Measurements from ENCODE around the gene TPBG. TPM values are rescaled to one million over a fixed set of nuclear protein-coding genes. Genes with fewer than 3 reads are reported as not detected.
"Not testable (repeated sequence)": the region's sequence is repeated elsewhere in the genome, so short reads cannot be mapped to it uniquely, and the experiment has no call there.

The TPBG gene
- total and polyA plus RNA-seq, 2 donors: 5.3 to 21.8 TPM

GRCh38 chr6:82385961-82386360 is 22.3 kb downstream of the TPBG start:
- H3K36me3 ChIP-seq (ENCODE audit: control insufficient read depth in 2 of 2, insufficient read depth in 2 of 2, low read length in 1 of 2): no peaks in the 10 kb centered on the region
- no peak overlapping the region for H3K27ac ChIP-seq (ENCODE audit: low read depth in 1 of 2, low read length in 1 of 2)
- H3K4me1 ChIP-seq (ENCODE audit: control insufficient read depth in 2 of 2, insufficient read depth in 2 of 2, low read length in 2 of 2): no peaks in the 10 kb centered on the region
- no peak for DNase-seq (ENCODE audit: low read depth in 6 of 9, low spot score in 9 of 9)
- no peaks in the 10 kb centered on the region for H3K27me3 ChIP-seq (ENCODE audit: control insufficient read depth in 2 of 2, insufficient read depth in 1 of 2, low read length in 1 of 2)
- 84% methylated on average over 2 of the region's 2 CpGs for WGBS
- H3K4me3 ChIP-seq (ENCODE audit: low read length in 2 of 2): no peak overlapping the region
- no peaks in the 10 kb centered on the region for H3K9me3 ChIP-seq (ENCODE audit: control insufficient read depth in 2 of 2, insufficient read depth in 1 of 2, low read length in 1 of 2)

- 92% methylated on average over 15 of the region's 15 CpGs for WGBS
- not testable (repeated sequence) for H3K9me3 ChIP-seq (ENCODE audit: control insufficient read depth in 2 of 2, insufficient read depth in 1 of 2, low read length in 1 of 2); H3K4me3 ChIP-seq (ENCODE audit: low read length in 2 of 2); H3K27me3 ChIP-seq (ENCODE audit: control insufficient read depth in 2 of 2, insufficient read depth in 1 of 2, low read length in 1 of 2); H3K27ac ChIP-seq (ENCODE audit: low read depth in 1 of 2, low read length in 1 of 2); H3K4me1 ChIP-seq (ENCODE audit: control insufficient read depth in 2 of 2, insufficient read depth in 2 of 2, low read length in 2 of 2); H3K36me3 ChIP-seq (ENCODE audit: control insufficient read depth in 2 of 2, insufficient read depth in 2 of 2, low read length in 1 of 2); DNase-seq (ENCODE audit: low read depth in 6 of 9, low spot score in 9 of 9)
Measured at GRCh38 chr6:82394770-82395169, 31.2 kb downstream of the TPBG start.

- no peaks in the 10 kb centered on the region for H3K36me3 ChIP-seq (ENCODE audit: control insufficient read depth in 2 of 2, insufficient read depth in 2 of 2, low read length in 1 of 2)
- H3K27ac ChIP-seq (ENCODE audit: low read depth in 1 of 2, low read length in 1 of 2): no peak overlapping the region
- WGBS: 99% methylated on average over 1 of the region's 1 CpG
- H3K9me3 ChIP-seq (ENCODE audit: control insufficient read depth in 2 of 2, insufficient read depth in 1 of 2, low read length in 1 of 2): no peaks in the 10 kb centered on the region
- H3K27me3 ChIP-seq (ENCODE audit: control insufficient read depth in 2 of 2, insufficient read depth in 1 of 2, low read length in 1 of 2): no peaks in the 10 kb centered on the region
- DNase-seq (ENCODE audit: low read depth in 6 of 9, low spot score in 9 of 9): no peak
- no peak overlapping the region for H3K4me3 ChIP-seq (ENCODE audit: low read length in 2 of 2)
- no peaks in the 10 kb centered on the region for H3K4me1 ChIP-seq (ENCODE audit: control insufficient read depth in 2 of 2, insufficient read depth in 2 of 2, low read length in 2 of 2)
Measured at GRCh38 chr6:82396964-82397751, 33.5 kb downstream of the TPBG start.

GRCh38 chr6:82397962-82398692 is 34.5 kb downstream of the TPBG start:
- no peaks in the 10 kb centered on the region for H3K27me3 ChIP-seq (ENCODE audit: control insufficient read depth in 2 of 2, insufficient read depth in 1 of 2, low read length in 1 of 2)
- H3K9me3 ChIP-seq (ENCODE audit: control insufficient read depth in 2 of 2, insufficient read depth in 1 of 2, low read length in 1 of 2): no peaks in the 10 kb centered on the region
- 96% methylated on average over 1 of the region's 1 CpG for WGBS
- DNase-seq (ENCODE audit: low read depth in 6 of 9, low spot score in 9 of 9): no peak
- H3K36me3 ChIP-seq (ENCODE audit: control insufficient read depth in 2 of 2, insufficient read depth in 2 of 2, low read length in 1 of 2): no peaks in the 10 kb centered on the region
- H3K4me1 ChIP-seq (ENCODE audit: control insufficient read depth in 2 of 2, insufficient read depth in 2 of 2, low read length in 2 of 2): no peaks in the 10 kb centered on the region
- no peak overlapping the region for H3K27ac ChIP-seq (ENCODE audit: low read depth in 1 of 2, low read length in 1 of 2)
- no peak overlapping the region for H3K4me3 ChIP-seq (ENCODE audit: low read length in 2 of 2)

- H3K27ac ChIP-seq (ENCODE audit: low read depth in 1 of 2, low read length in 1 of 2): no peak overlapping the region
- H3K9me3 ChIP-seq (ENCODE audit: control insufficient read depth in 2 of 2, insufficient read depth in 1 of 2, low read length in 1 of 2): no peaks in the 10 kb centered on the region
- no peaks in the 10 kb centered on the region for H3K4me1 ChIP-seq (ENCODE audit: control insufficient read depth in 2 of 2, insufficient read depth in 2 of 2, low read length in 2 of 2)
- WGBS: 92% methylated on average over 2 of the region's 2 CpGs
- H3K27me3 ChIP-seq (ENCODE audit: control insufficient read depth in 2 of 2, insufficient read depth in 1 of 2, low read length in 1 of 2): no peaks in the 10 kb centered on the region
- H3K36me3 ChIP-seq (ENCODE audit: control insufficient read depth in 2 of 2, insufficient read depth in 2 of 2, low read length in 1 of 2): no peaks in the 10 kb centered on the region
- no peak for DNase-seq (ENCODE audit: low read depth in 6 of 9, low spot score in 9 of 9)
- H3K4me3 ChIP-seq (ENCODE audit: low read length in 2 of 2): no peak overlapping the region
Measured at GRCh38 chr6:82408952-82409431, 45.4 kb downstream of the TPBG start.

- H3K27me3 ChIP-seq (ENCODE audit: control insufficient read depth in 2 of 2, insufficient read depth in 1 of 2, low read length in 1 of 2): no peaks in the 10 kb centered on the region
- H3K27ac ChIP-seq (ENCODE audit: low read depth in 1 of 2, low read length in 1 of 2): no peak overlapping the region
- no peak overlapping the region for H3K4me3 ChIP-seq (ENCODE audit: low read length in 2 of 2)
- DNase-seq (ENCODE audit: low read depth in 6 of 9, low spot score in 9 of 9): no peak
- H3K4me1 ChIP-seq (ENCODE audit: control insufficient read depth in 2 of 2, insufficient read depth in 2 of 2, low read length in 2 of 2): no peaks in the 10 kb centered on the region
- no peaks in the 10 kb centered on the region for H3K9me3 ChIP-seq (ENCODE audit: control insufficient read depth in 2 of 2, insufficient read depth in 1 of 2, low read length in 1 of 2)
- WGBS: 87% methylated on average over 3 of the region's 3 CpGs
- no peaks in the 10 kb centered on the region for H3K36me3 ChIP-seq (ENCODE audit: control insufficient read depth in 2 of 2, insufficient read depth in 2 of 2, low read length in 1 of 2)
Measured at GRCh38 chr6:82410151-82410648, 46.6 kb downstream of the TPBG start.

GRCh38 chr6:82413868-82414267 is 50.3 kb downstream of the TPBG start:
- Histone ChIP-seq H3K4me3 (ENCODE audit: low read length in 2 of 2) (no peak overlapping the region), H3K27ac (ENCODE audit: low read depth in 1 of 2, low read length in 1 of 2) (no peak overlapping the region), H3K4me1 (ENCODE audit: control insufficient read depth in 2 of 2, insufficient read depth in 2 of 2, low read length in 2 of 2) (no peaks in the 10 kb centered on the region), H3K27me3 (ENCODE audit: control insufficient read depth in 2 of 2, insufficient read depth in 1 of 2, low read length in 1 of 2) (no peaks in the 10 kb centered on the region), H3K9me3 (ENCODE audit: control insufficient read depth in 2 of 2, insufficient read depth in 1 of 2, low read length in 1 of 2) (no peaks in the 10 kb centered on the region), H3K36me3 (ENCODE audit: control insufficient read depth in 2 of 2, insufficient read depth in 2 of 2, low read length in 1 of 2) (no peaks in the 10 kb centered on the region)
- DNase-seq (ENCODE audit: low read depth in 6 of 9, low spot score in 9 of 9): no peak
- WGBS: 86% methylated on average over 2 of the region's 2 CpGs

- WGBS: 97% methylated on average over 1 of the region's 1 CpG
- Histone ChIP-seq H3K27me3 (ENCODE audit: control insufficient read depth in 2 of 2, insufficient read depth in 1 of 2, low read length in 1 of 2) (no peaks in the 10 kb centered on the region), H3K27ac (ENCODE audit: low read depth in 1 of 2, low read length in 1 of 2) (no peak overlapping the region), H3K36me3 (ENCODE audit: control insufficient read depth in 2 of 2, insufficient read depth in 2 of 2, low read length in 1 of 2) (no peaks in the 10 kb centered on the region), H3K4me1 (ENCODE audit: control insufficient read depth in 2 of 2, insufficient read depth in 2 of 2, low read length in 2 of 2) (no peaks in the 10 kb centered on the region), H3K4me3 (ENCODE audit: low read length in 2 of 2) (no peak overlapping the region), H3K9me3 (ENCODE audit: control insufficient read depth in 2 of 2, insufficient read depth in 1 of 2, low read length in 1 of 2) (no peaks in the 10 kb centered on the region)
- no peak for DNase-seq (ENCODE audit: low read depth in 6 of 9, low spot score in 9 of 9)
Measured at GRCh38 chr6:82415820-82416219, 52.2 kb downstream of the TPBG start.

GRCh38 chr6:82416346-82416745 is 52.7 kb downstream of the TPBG start:
- H3K4me1 ChIP-seq (ENCODE audit: control insufficient read depth in 2 of 2, insufficient read depth in 2 of 2, low read length in 2 of 2): no peaks in the 10 kb centered on the region
- DNase-seq (ENCODE audit: low read depth in 6 of 9, low spot score in 9 of 9): no peak
- no peaks in the 10 kb centered on the region for H3K36me3 ChIP-seq (ENCODE audit: control insufficient read depth in 2 of 2, insufficient read depth in 2 of 2, low read length in 1 of 2)
- WGBS: 24% methylated on average over 2 of the region's 2 CpGs
- H3K27ac ChIP-seq (ENCODE audit: low read depth in 1 of 2, low read length in 1 of 2): no peak overlapping the region
- H3K27me3 ChIP-seq (ENCODE audit: control insufficient read depth in 2 of 2, insufficient read depth in 1 of 2, low read length in 1 of 2): no peaks in the 10 kb centered on the region
- H3K9me3 ChIP-seq (ENCODE audit: control insufficient read depth in 2 of 2, insufficient read depth in 1 of 2, low read length in 1 of 2): no peaks in the 10 kb centered on the region
- no peak overlapping the region for H3K4me3 ChIP-seq (ENCODE audit: low read length in 2 of 2)
